ENCODE measurements around the gene FBXL20. TPM values are rescaled to one million over a fixed set of nuclear protein-coding genes. Genes with fewer than 3 reads are reported as not detected.

The FBXL20 gene
- total RNA-seq, 1 experiment from 2014 or later = 17.2 TPM

GRCh38 chr17:39229274-39229913, 172.0 kb downstream of the FBXL20 start:
- H3K4me3 ChIP-seq (replicated peaks in 1 of 2; ENCODE audit: low read depth in 1 of 2, low read length in 2 of 2) = no peak overlapping the region
- no peak overlapping the region for H3K9ac ChIP-seq (ENCODE audit: low read length)
- CTCF ChIA-PET = no interaction called here
- H3K36me3 ChIP-seq (ENCODE audit: control insufficient read depth in 1 of 2, insufficient read depth in 2 of 2, low read length in 2 of 2) = no peaks in the 10 kb centered on the region
- H4K20me1 ChIP-seq (ENCODE audit: insufficient read depth) = no peaks in the 10 kb centered on the region
- POLR2A ChIA-PET = no interaction called here
- no peaks in the 10 kb centered on the region for H3K9me3 ChIP-seq (ENCODE audit: control insufficient read depth in 1 of 2, insufficient read depth in 1 of 2, low read depth in 1 of 2, low read length in 2 of 2)
- H3K9me2 ChIP-seq (ENCODE audit: insufficient read depth) = no peaks in the 10 kb centered on the region
- no TSS peak for BruUV-seq (replicated peaks)
- H3K4me1 ChIP-seq (ENCODE audit: control insufficient read depth in 1 of 2, insufficient read depth in 2 of 2, low read length in 2 of 2) = peaks cover 0 to 18% of the 10 kb centered on the region in 2 experiments; a peak in 3 of 4 replicates
- peak overlapping the region; percentile 13; the same call in 1 of the 2 replicates for H3K4me2 ChIP-seq (ENCODE audit: low read length)
- ATAC-seq = 0 out of 2 replicates have a peak, but pooled peaks have one; percentile 30
- intact Hi-C loops (cut with micrococcal nuclease) = no loop called here
- H2AFZ ChIP-seq (ENCODE audit: low read depth, low read length, poor library complexity, severe bottlenecking) = no peak overlapping the region
- no peak for TF ChIP-seq CEBPB (IDR thresholded peaks at IDR 0.05; ENCODE audit: low read depth)
- TF ChIP-seq SIN3A (IDR thresholded peaks at IDR 0.05; ENCODE audit: low read depth) = no peak
- no peak for TF ChIP-seq TCF7L2 (IDR thresholded peaks at IDR 0.05; ENCODE audit: borderline replicate concordance, extremely low read depth, insufficient read depth, insufficient read length)
- TF ChIP-seq ZFX (IDR thresholded peaks at IDR 0.05) = no peak
- TF ChIP-seq REST (IDR thresholded peaks at IDR 0.05; ENCODE audit: low read depth) = no peak
- TF ChIP-seq YY1 (IDR thresholded peaks at IDR 0.05; ENCODE audit: extremely low read depth, insufficient replicate concordance, low read depth, low read length) = no peak
- TF ChIP-seq SRF (IDR thresholded peaks at IDR 0.05; ENCODE audit: low read depth) = no peak
- no peak for TF ChIP-seq FOSL1 (IDR thresholded peaks at IDR 0.05; ENCODE audit: low read depth)
- TF ChIP-seq JUND (IDR thresholded peaks at IDR 0.05) = no peak
- no peak for TF ChIP-seq ZNF274 (IDR thresholded peaks at IDR 0.05; ENCODE audit: low read depth, low read length)
- RAD21 ChIA-PET (ENCODE audit: low non-redundant PET in 1 of 2, low total read pairs in 2 of 2, uncharacterized antibody in 2 of 2, unreplicated experiment in 2 of 2) = no interaction called here
- H3K27ac ChIP-seq (ENCODE audit: low read depth, low read length) = no peak overlapping the region
- no peaks in the 10 kb centered on the region for H3K27me3 ChIP-seq (ENCODE audit: insufficient read depth, low read length)
- H3K79me2 ChIP-seq (ENCODE audit: insufficient read depth, low read length) = no peaks in the 10 kb centered on the region
- DNase-seq (ENCODE audit: low read depth, low spot score) = no peak

Measured in HCT116 (cell line).